HEK293T (cell line): Measurements from ENCODE around the gene ZNF865.

Experiments
- CTBP1 ChIP-seq: fragments of 450-650 bp; IDR thresholded peaks from 2 replicates; pipeline ENCODE4 v1.6.1; 2016; ENCODE audit warnings: borderline replicate concordance
- L3MBTL2 ChIP-seq: fragments of 450-650 bp; conservative IDR thresholded peaks from 2 replicates; pipeline ENCODE4 v1.6.1; 2016; ENCODE audit warnings: mild to moderate bottlenecking
- LEF1 ChIP-seq: fragments of 450-650 bp; IDR thresholded peaks from 2 replicates; pipeline ENCODE4 v1.6.1; 2017; ENCODE audit warnings: mild to moderate bottlenecking, borderline replicate concordance
- SUZ12 ChIP-seq: fragments of 450-650 bp; IDR thresholded peaks from 2 replicates; pipeline ENCODE4 v1.6.1; 2016; ENCODE audit warnings: mild to moderate bottlenecking

- TF ChIP-seq SUZ12 (no peak), CTBP1 (no peak), LEF1 (no peak), L3MBTL2 (no peak)
Measured at GRCh38 chr19:55603581-55604292, 1.7 kb upstream of the ZNF865 start.
